Pancreas (tissue), 10 donors: Measurements from ENCODE around the gene TRIM66. TPM values are rescaled to one million over a fixed set of nuclear protein-coding genes. Genes with fewer than 3 reads are reported as not detected.
A peak's percentile ranks its signal among the peaks of the same experiment; 100 is the strongest.

ENCODE experiments used
- ATAC-seq, 4 donors: fragments of 200-7000 bp; cut with Tn5 transposase; one replicate each; pipeline versions ENCODE4 v1.8.0 to v1.9.1; 2020; ENCODE audit warnings: mild to moderate bottlenecking in 4 of 4, moderate library complexity in 4 of 4
- DNase-seq, 6 donors: peaks; one replicate each; pipeline ENCODE4 v3.0.0-alpha.2; 2020
- FAIRE-seq: peaks from 2 replicates; lab custom pipeline; 2012; peaks lifted over from hg19 to GRCh38; lab: Jason Lieb, UNC
- H3K27ac ChIP-seq, 4 donors: fragments of 200-600 bp; sonication (generic); 1 replicate in 3 of 4; 2 replicates in 1 of 4; pipeline versions ENCODE4 v1.5.0 to v1.8.0; 2020
- H3K27me3 ChIP-seq, 4 donors: fragments of 200-600 bp; one replicate each; pipeline ENCODE4 v1.8.0; 2021
- H3K36me3 ChIP-seq, 3 donors: fragments of 200-600 bp; sonication (generic) in 1 of 3; one replicate each; pipeline versions ENCODE4 v1.5.0 to v1.8.0; 2020 to 2021
- H3K4me1 ChIP-seq, 3 donors: fragments of 200-600 bp; one replicate each; pipeline ENCODE4 v1.8.0; 2021
- H3K4me3 ChIP-seq, 4 donors: fragments of 200-600 bp; sonication (generic) in 2 of 4; one replicate each; pipeline versions ENCODE4 v1.5.0 to v1.8.0; 2020 to 2021
- H3K9me3 ChIP-seq, 4 donors: fragments of 200-600 bp; one replicate each; pipeline ENCODE4 v1.8.0; 2021
- CTCF ChIP-seq, 4 donors: fragments of 200-600 bp; sonication (generic) in 3 of 4; IDR thresholded peaks; one replicate each; pipeline versions ENCODE4 v1.5.0 to v1.8.0; 2021; ENCODE audit warnings: antibody characterized with exemption in 4 of 4
- WGBS, 2 donors: extraction: QIAGEN DNeasy Blood & Tissue Kit; methylation state at CpG; one replicate each; pipeline ENCODE4 v1.1.7; 2013; 5-methylcytosine and 5-hydroxymethylcytosine counted together
- intact Hi-C, 3 donors: fragments of 100-400 bp; cut with DNase I; formaldehyde crosslinking; loops; one replicate each; pipeline versions ENCODE4 v1.11.1 to v1.14.2; 2022
- polyA plus RNA-seq, 2 donors: library from polyadenylated mRNA; stranded (reverse); fragments of 200-250 nt; gene quantifications; one replicate each; pipeline ENCODE4 v1.2.3, GENCODE V29; 2013
- total RNA-seq, 6 donors: library from RNA; stranded (reverse); fragmentation: NEBNext Ultra II Directional in 4 of 6; extraction: Animal tissue kit (Norgen Biotek cat#: 25700) in 4 of 6; gene quantifications; one replicate each; pipeline versions ENCODE4 v1.2.1 to v1.2.4, GENCODE V29; 2021 to 2023
- donor health status: healthy with polysubstance abuse.
- donor health status: DM: no; HTN: no; CAD: no; lungs with moderate emphysema.
- donor health status: DM: no; HTN: no; CAD: no.
- donor health status: control.
- donor health status: control.
- donor health status: Bipolar disorder and iron deficiency.
- donor health status: DM: yes; HTN: yes; CAD: no.
- donor health status: DM: no; HTN: no; CAD: no.
- donor health status: DM: no; HTN: no; CAD: no.
- donor health status: DM: yes; HTN: yes; CAD: no.

TRIM66 gene
- total and polyA plus RNA-seq, 8 donors, result 4.1 to 13.1 (median 9.8) TPM

DNA sequence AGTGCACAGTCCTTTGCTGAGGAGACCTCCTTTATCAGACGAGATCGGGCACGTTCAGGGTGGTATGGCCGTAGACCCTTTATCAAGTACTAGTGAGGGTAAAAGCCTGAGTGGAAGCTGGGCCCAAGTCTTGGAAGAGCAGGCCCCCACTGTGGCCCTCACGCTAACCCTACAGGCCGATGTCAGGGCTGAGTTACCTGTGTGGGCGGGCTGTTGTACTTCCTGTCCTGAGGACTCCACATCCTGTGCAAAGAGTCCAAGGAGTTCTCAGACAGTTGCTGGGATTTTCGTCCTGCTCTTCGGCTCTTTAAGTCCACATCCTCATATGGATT, 35.0 kb upstream of the TRIM66 start:
- WGBS, 2 donors, result 66 to 73% methylated on average over 9 of the region's 9 CpGs

GRCh38 chr11:8715501-8715900, 33.0 kb upstream of the TRIM66 start:
- DNase-seq, result peak in 1 of 6 donors; percentile 68
- no peak for TF ChIP-seq CTCF (IDR thresholded peaks at IDR 0.05)
- 84 to 85% methylated on average over 15 of the region's 15 CpGs for WGBS, 2 donors
- FAIRE-seq, result no peak
- Histone ChIP-seq H3K27ac (peak overlapping the region in 1 of 4 donors; percentile 22), H3K4me1 (peaks cover 18 to 31% (median 23%) of the 10 kb centered on the region in 3 donors), H3K27me3 (no peaks in the 10 kb centered on the region), H3K4me3 (no peak overlapping the region), H3K9me3 (no peaks in the 10 kb centered on the region), H3K36me3 (peaks cover 0 to 14% (median 5%) of the 10 kb centered on the region in 3 donors)
- no peak for ATAC-seq
- intact Hi-C loops, result no loop called here

More for the DNA sequence above, 35.0 kb upstream of the TRIM66 start:
- no peak for FAIRE-seq
- ATAC-seq, result peak in 3 of 4 donors; percentile 1 to 7 (median 1)
- no peaks in the 10 kb centered on the region for H3K9me3 ChIP-seq
- H3K36me3 ChIP-seq, result peaks cover 0 to 6% (median 5%) of the 10 kb centered on the region in 3 donors
- peak overlapping the region; percentile 23 to 88 (median 58) for H3K27ac ChIP-seq
- no peaks in the 10 kb centered on the region for H3K27me3 ChIP-seq
- intact Hi-C loops, result no loop called here
- no peak overlapping the region for H3K4me3 ChIP-seq
- peaks cover 24 to 47% (median 36%) of the 10 kb centered on the region in 3 donors for H3K4me1 ChIP-seq
- TF ChIP-seq CTCF (IDR thresholded peaks at IDR 0.05), result no peak
- DNase-seq, result peak in 1 of 6 donors; percentile 14

DNA sequence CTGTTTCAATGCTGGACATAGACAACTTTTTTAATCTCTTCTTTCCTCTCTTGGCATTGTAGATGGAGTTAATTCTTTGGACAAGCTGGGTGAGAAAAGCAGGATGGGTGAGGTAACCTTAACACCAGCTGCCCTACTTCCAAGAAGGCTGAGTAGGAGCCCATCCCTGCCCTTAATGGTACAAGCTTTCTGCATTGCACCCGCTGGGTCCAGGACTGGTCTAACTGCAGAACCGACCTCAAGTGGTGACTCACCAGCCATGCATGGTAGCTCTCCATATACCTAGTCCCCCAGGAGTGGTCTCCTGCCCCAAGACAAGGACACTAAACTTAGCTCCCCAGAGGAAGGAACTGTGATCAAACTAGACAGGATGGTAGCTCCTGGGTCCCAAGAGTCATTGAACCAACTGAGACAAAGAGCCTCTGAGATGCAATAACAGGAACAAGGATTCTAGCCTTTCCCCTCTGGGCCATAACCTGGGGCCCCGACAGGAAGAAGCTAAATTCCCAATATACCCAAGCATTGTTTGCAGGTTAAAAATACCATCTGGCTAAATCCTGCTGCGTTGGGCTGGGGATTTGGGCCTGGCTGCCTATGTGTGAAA, 32.3 kb upstream of the TRIM66 start:
- Histone ChIP-seq H3K4me3 (no peak overlapping the region), H3K4me1 (peaks cover 15 to 28% (median 18%) of the 10 kb centered on the region in 3 donors), H3K27ac (no peak overlapping the region), H3K9me3 (no peaks in the 10 kb centered on the region), H3K27me3 (no peaks in the 10 kb centered on the region), H3K36me3 (peaks cover 0 to 14% (median 5%) of the 10 kb centered on the region in 3 donors)
- FAIRE-seq, result no peak
- intact Hi-C loops, result no loop called here
- 82 to 86% methylated on average over 4 of the region's 4 CpGs for WGBS, 2 donors
- ATAC-seq, result no peak
- no peak for TF ChIP-seq CTCF (IDR thresholded peaks at IDR 0.05)
- peak in 1 of 6 donors; percentile 13 for DNase-seq

DNA sequence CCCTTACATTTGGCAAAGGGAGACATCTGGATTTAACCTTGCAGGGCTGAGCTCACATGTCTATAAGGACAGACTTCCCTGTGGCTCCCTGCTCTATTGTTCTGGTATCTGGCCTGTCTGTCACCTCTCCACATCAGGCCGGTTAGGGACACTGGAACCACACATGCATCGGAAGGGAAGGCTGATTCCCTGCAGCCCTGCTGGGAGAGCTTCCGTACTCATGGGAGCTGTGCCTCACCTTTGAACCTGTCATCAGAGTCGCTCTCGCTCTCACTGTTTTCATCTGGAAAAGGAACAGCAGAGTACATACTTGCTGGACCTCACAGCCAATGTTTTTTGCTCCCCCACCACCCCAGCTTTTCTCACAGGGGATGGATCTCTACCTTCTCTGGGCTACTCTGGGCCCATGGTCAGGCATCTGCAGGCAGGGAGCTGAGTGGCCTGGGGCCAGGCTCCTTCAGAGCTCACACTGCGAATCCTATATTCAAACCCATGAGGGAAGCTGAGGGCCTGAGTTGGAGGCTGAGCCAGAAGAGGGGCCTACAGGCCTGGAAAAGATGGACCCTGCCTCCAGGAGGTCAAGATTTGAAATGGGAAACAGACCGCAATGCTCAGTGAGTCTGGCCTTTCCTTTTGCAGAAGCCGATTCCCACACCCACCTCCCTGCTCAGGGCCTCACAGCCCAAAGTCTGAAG, 31.4 kb upstream of the TRIM66 start:
- H3K27me3 ChIP-seq, result no peaks in the 10 kb centered on the region
- H3K4me3 ChIP-seq, result no peak overlapping the region
- FAIRE-seq, result no peak
- WGBS, 2 donors, result 89 to 93% methylated on average over 8 of the region's 8 CpGs
- ATAC-seq, result no peak
- H3K36me3 ChIP-seq, result peaks cover 0 to 14% (median 5%) of the 10 kb centered on the region in 3 donors
- no peak overlapping the region for H3K27ac ChIP-seq
- H3K4me1 ChIP-seq, result peaks cover 20 to 28% (median 20%) of the 10 kb centered on the region in 3 donors
- no peak for TF ChIP-seq CTCF (IDR thresholded peaks at IDR 0.05)
- peak in 1 of 6 donors; percentile 20 for DNase-seq
- intact Hi-C loops, result no loop called here
- no peaks in the 10 kb centered on the region for H3K9me3 ChIP-seq

GRCh38 chr11:8712506-8712905, 30.0 kb upstream of the TRIM66 start:
- peaks cover 0 to 14% (median 5%) of the 10 kb centered on the region in 3 donors for H3K36me3 ChIP-seq
- TF ChIP-seq CTCF (IDR thresholded peaks at IDR 0.05), result no peak
- H3K4me1 ChIP-seq, result peaks cover 22 to 31% (median 24%) of the 10 kb centered on the region in 3 donors
- no peak overlapping the region for H3K4me3 ChIP-seq
- no peaks in the 10 kb centered on the region for H3K27me3 ChIP-seq
- no peak for FAIRE-seq
- intact Hi-C loops, result no loop called here
- no peak for DNase-seq
- 95 to 96% methylated on average over 12 of the region's 12 CpGs for WGBS, 2 donors
- ATAC-seq, result no peak
- H3K27ac ChIP-seq, result no peak overlapping the region
- H3K9me3 ChIP-seq, result no peaks in the 10 kb centered on the region
